H1 (cell line): Measurements from ENCODE around the gene LAT. TPM values are rescaled to one million over a fixed set of nuclear protein-coding genes. Genes with fewer than 3 reads are reported as not detected.

Experiments used
- CBX8 ChIP-seq: fragments of 300-800, 300-1000 bp; sonication (generic); IDR thresholded peaks from 2 replicates; pipeline ENCODE4 v1.7.1; 2016; ENCODE audit warnings: low read depth, low read length, borderline replicate concordance
- CHD2 ChIP-seq: IDR thresholded peaks from 2 replicates; pipeline ENCODE4 v1.6.1; 2012; ENCODE audit warnings: low read length, improper control_type of control experiment
- POLR2A ChIP-seq, 2 experiments: IDR thresholded peaks; 1 replicate in 1 of 2; 2 replicates in 1 of 2; pipeline ENCODE4 v1.6.1; 2011; ENCODE audit warnings: low read depth in 2 of 2, low read length in 2 of 2, mild to moderate bottlenecking in 2 of 2; ENCODE audit errors: control extremely low read depth in 1 of 2
- RAD21 ChIP-seq, 2 experiments: IDR thresholded peaks in 1 of 2; conservative IDR thresholded peaks in 1 of 2; 2 replicates each; pipeline ENCODE4 v1.6.1; 2011; ENCODE audit warnings: low read depth in 2 of 2, low read length in 2 of 2, improper control_type of control experiment in 1 of 2, inconsistent platforms in 1 of 2, mild to moderate bottlenecking in 1 of 2, moderate library complexity in 1 of 2
- TAF1 ChIP-seq: IDR thresholded peaks from 2 replicates; pipeline ENCODE4 v1.6.1; 2011; ENCODE audit warnings: mild to moderate bottlenecking, low read depth, low read length
- TAF7 ChIP-seq: optimal IDR thresholded peaks from 2 replicates; pipeline ENCODE3; 2011; ENCODE audit warnings: low read depth, mild to moderate bottlenecking, inconsistent platforms, low read length, moderate library complexity, borderline replicate concordance
- TCF12 ChIP-seq: IDR thresholded peaks from 2 replicates; pipeline ENCODE4 v1.6.1; 2011; ENCODE audit warnings: low read depth, mild to moderate bottlenecking, low read length
- TEAD4 ChIP-seq: IDR thresholded peaks from 2 replicates; pipeline ENCODE4 v1.6.1; 2012; ENCODE audit warnings: low read depth, low read length, inconsistent platforms, mixed read lengths
- polyA plus RNA-seq, 7 experiments: library from polyadenylated mRNA; depleted of rRNA in 3 of 7; stranded (reverse) in 5 of 7; unstranded in 2 of 7; fragments of >200 nt in 5 of 7; fragments of 200-250 nt in 2 of 7; gene quantifications; 1 replicate in 5 of 7; 2 replicates in 1 of 7; 4 replicates in 1 of 7; pipeline versions ENCODE4 v1.2.1 to v1.2.3, GENCODE V29; 2011 to 2013; ENCODE audit warnings: missing spikeins in 2 of 7, mixed read lengths in 2 of 7
- total RNA-seq: library from RNA; stranded (reverse); fragmentation: NEBNext Ultra II Directional; extraction: Animal tissue kit (Norgen Biotek cat#: 25700); gene quantifications from 2 replicates; pipeline ENCODE4 v1.2.1, GENCODE V29; 2021
- TF ChIP-seq, protein P1 (sequence below): fragments of 300-600 bp; sonication (generic); IDR thresholded peaks from 2 replicates; pipeline ENCODE4 v1.7.1; 2012; ENCODE audit warnings: low read length, moderate library complexity, mild to moderate bottlenecking, inconsistent platforms; ENCODE audit not compliant: insufficient replicate concordance
- TF ChIP-seq, protein P2 (sequence below), 3 experiments: IDR thresholded peaks; 1 replicate in 2 of 3; 2 replicates in 1 of 3; pipeline versions ENCODE4 v1.5.1 to v1.6.1; 2011; ENCODE audit warnings: low read length in 3 of 3, mild to moderate bottlenecking in 3 of 3, inconsistent platforms in 2 of 3, low read depth in 1 of 3, moderate library complexity in 1 of 3; ENCODE audit not compliant: insufficient read depth in 1 of 3; ENCODE audit errors: control extremely low read depth in 1 of 3

LAT gene
- total and polyA plus RNA-seq, 2 of the 8 experiments (the other 6 are each of a cell fraction or from before 2014, with no cell fraction given), result 2.7 to 3.4 TPM

DNA sequence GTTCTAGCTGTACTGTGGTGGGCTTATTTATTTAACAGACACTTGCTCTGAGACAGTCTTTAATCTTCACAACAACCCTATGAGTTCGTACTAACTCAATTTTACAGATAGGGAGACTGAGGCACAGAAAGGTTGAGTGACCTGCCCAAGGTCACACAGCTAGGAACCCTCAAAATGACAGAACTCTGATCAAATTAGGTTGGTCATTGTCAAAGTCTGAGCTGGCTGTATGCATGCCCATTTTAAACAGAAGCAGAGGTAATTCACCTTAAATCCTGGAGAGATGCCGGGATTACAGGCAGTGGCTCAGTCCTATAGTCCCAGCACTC lies 24.9 kb downstream of the LAT start (continued):
- TF ChIP-seq, protein P1, sequence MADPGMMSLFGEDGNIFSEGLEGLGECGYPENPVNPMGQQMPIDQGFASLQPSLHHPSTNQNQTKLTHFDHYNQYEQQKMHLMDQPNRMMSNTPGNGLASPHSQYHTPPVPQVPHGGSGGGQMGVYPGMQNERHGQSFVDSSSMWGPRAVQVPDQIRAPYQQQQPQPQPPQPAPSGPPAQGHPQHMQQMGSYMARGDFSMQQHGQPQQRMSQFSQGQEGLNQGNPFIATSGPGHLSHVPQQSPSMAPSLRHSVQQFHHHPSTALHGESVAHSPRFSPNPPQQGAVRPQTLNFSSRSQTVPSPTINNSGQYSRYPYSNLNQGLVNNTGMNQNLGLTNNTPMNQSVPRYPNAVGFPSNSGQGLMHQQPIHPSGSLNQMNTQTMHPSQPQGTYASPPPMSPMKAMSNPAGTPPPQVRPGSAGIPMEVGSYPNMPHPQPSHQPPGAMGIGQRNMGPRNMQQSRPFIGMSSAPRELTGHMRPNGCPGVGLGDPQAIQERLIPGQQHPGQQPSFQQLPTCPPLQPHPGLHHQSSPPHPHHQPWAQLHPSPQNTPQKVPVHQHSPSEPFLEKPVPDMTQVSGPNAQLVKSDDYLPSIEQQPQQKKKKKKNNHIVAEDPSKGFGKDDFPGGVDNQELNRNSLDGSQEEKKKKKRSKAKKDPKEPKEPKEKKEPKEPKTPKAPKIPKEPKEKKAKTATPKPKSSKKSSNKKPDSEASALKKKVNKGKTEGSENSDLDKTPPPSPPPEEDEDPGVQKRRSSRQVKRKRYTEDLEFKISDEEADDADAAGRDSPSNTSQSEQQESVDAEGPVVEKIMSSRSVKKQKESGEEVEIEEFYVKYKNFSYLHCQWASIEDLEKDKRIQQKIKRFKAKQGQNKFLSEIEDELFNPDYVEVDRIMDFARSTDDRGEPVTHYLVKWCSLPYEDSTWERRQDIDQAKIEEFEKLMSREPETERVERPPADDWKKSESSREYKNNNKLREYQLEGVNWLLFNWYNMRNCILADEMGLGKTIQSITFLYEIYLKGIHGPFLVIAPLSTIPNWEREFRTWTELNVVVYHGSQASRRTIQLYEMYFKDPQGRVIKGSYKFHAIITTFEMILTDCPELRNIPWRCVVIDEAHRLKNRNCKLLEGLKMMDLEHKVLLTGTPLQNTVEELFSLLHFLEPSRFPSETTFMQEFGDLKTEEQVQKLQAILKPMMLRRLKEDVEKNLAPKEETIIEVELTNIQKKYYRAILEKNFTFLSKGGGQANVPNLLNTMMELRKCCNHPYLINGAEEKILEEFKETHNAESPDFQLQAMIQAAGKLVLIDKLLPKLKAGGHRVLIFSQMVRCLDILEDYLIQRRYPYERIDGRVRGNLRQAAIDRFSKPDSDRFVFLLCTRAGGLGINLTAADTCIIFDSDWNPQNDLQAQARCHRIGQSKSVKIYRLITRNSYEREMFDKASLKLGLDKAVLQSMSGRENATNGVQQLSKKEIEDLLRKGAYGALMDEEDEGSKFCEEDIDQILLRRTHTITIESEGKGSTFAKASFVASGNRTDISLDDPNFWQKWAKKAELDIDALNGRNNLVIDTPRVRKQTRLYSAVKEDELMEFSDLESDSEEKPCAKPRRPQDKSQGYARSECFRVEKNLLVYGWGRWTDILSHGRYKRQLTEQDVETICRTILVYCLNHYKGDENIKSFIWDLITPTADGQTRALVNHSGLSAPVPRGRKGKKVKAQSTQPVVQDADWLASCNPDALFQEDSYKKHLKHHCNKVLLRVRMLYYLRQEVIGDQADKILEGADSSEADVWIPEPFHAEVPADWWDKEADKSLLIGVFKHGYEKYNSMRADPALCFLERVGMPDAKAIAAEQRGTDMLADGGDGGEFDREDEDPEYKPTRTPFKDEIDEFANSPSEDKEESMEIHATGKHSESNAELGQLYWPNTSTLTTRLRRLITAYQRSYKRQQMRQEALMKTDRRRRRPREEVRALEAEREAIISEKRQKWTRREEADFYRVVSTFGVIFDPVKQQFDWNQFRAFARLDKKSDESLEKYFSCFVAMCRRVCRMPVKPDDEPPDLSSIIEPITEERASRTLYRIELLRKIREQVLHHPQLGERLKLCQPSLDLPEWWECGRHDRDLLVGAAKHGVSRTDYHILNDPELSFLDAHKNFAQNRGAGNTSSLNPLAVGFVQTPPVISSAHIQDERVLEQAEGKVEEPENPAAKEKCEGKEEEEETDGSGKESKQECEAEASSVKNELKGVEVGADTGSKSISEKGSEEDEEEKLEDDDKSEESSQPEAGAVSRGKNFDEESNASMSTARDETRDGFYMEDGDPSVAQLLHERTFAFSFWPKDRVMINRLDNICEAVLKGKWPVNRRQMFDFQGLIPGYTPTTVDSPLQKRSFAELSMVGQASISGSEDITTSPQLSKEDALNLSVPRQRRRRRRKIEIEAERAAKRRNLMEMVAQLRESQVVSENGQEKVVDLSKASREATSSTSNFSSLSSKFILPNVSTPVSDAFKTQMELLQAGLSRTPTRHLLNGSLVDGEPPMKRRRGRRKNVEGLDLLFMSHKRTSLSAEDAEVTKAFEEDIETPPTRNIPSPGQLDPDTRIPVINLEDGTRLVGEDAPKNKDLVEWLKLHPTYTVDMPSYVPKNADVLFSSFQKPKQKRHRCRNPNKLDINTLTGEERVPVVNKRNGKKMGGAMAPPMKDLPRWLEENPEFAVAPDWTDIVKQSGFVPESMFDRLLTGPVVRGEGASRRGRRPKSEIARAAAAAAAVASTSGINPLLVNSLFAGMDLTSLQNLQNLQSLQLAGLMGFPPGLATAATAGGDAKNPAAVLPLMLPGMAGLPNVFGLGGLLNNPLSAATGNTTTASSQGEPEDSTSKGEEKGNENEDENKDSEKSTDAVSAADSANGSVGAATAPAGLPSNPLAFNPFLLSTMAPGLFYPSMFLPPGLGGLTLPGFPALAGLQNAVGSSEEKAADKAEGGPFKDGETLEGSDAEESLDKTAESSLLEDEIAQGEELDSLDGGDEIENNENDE, result no peak
- TF ChIP-seq TAF1, result no peak
- TF ChIP-seq, protein P2, sequence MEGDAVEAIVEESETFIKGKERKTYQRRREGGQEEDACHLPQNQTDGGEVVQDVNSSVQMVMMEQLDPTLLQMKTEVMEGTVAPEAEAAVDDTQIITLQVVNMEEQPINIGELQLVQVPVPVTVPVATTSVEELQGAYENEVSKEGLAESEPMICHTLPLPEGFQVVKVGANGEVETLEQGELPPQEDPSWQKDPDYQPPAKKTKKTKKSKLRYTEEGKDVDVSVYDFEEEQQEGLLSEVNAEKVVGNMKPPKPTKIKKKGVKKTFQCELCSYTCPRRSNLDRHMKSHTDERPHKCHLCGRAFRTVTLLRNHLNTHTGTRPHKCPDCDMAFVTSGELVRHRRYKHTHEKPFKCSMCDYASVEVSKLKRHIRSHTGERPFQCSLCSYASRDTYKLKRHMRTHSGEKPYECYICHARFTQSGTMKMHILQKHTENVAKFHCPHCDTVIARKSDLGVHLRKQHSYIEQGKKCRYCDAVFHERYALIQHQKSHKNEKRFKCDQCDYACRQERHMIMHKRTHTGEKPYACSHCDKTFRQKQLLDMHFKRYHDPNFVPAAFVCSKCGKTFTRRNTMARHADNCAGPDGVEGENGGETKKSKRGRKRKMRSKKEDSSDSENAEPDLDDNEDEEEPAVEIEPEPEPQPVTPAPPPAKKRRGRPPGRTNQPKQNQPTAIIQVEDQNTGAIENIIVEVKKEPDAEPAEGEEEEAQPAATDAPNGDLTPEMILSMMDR (IDR thresholded peaks at IDR 0.05; ENCODE audit: control extremely low read depth in 1 of 3, insufficient read depth in 1 of 3, low read depth in 1 of 3, low read length in 3 of 3), result no peak
- TF ChIP-seq CHD2, result no peak
- TF ChIP-seq TEAD4, result no peak
- TF ChIP-seq TAF7, result no peak
- no peak for TF ChIP-seq CBX8
- no peak for TF ChIP-seq POLR2A (IDR thresholded peaks at IDR 0.05; ENCODE audit: control extremely low read depth in 1 of 2, low read depth in 2 of 2, low read length in 2 of 2)
- no peak for TF ChIP-seq RAD21 (IDR thresholded peaks at IDR 0.05 in 1 of 2, conservative IDR thresholded peaks at IDR 0.05 in 1 of 2; ENCODE audit: low read depth in 2 of 2, low read length in 2 of 2)
- no peak for TF ChIP-seq TCF12
- TF ChIP-seq, all 59 proteins: peak for 0
